ENCODE measurements around the gene IGFBP7. TPM values are rescaled to one million over a fixed set of nuclear protein-coding genes. Genes with fewer than 3 reads are reported as not detected.

IGFBP7 gene
- total RNA-seq, 1 donor from 2014 or later, result 6,655 TPM

- TF ChIP-seq, protein P1, sequence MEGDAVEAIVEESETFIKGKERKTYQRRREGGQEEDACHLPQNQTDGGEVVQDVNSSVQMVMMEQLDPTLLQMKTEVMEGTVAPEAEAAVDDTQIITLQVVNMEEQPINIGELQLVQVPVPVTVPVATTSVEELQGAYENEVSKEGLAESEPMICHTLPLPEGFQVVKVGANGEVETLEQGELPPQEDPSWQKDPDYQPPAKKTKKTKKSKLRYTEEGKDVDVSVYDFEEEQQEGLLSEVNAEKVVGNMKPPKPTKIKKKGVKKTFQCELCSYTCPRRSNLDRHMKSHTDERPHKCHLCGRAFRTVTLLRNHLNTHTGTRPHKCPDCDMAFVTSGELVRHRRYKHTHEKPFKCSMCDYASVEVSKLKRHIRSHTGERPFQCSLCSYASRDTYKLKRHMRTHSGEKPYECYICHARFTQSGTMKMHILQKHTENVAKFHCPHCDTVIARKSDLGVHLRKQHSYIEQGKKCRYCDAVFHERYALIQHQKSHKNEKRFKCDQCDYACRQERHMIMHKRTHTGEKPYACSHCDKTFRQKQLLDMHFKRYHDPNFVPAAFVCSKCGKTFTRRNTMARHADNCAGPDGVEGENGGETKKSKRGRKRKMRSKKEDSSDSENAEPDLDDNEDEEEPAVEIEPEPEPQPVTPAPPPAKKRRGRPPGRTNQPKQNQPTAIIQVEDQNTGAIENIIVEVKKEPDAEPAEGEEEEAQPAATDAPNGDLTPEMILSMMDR (IDR thresholded peaks at IDR 0.05), result no peak
- Histone ChIP-seq H3K36me3 (no peaks in the 10 kb centered on the region), H3K27me3 (no peaks in the 10 kb centered on the region), H3K4me3 (peak overlapping the region in 1 of 2 donors; percentile 5), H3K9me3 (no peaks in the 10 kb centered on the region), H3K4me1 (peaks cover 29 to 76% of the 10 kb centered on the region in 2 donors), H3K27ac (peak overlapping the region; percentile 90 to 93)
- intact Hi-C loops (cut with DNase I), result no loop called here
- no peak for DNase-seq (ENCODE audit: low spot score in 2 of 2)
Measured at GRCh38 chr4:57059890-57060716, 50.1 kb downstream of the IGFBP7 start.

DNA sequence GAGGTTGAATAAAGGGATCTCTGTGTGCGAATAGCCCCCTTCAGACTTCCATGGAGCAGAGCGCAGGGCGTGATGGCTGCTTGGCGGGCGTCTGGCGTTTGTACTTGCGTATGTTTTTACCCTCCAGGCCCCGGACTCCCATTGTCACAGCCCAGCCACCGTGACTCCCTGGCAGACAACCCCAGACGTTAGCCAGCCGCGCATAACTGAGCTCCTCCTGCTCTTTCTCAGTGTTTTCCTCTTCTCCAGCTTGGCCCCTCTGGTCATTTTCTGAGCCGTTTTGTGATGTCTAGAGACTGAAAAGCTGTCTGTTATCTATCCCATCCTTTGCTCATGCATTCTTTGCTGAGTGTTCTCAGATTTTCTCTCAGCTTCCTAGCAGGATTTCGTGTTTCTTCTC lies 54.3 kb downstream of the IGFBP7 start:
- DNase-seq (ENCODE audit: low spot score in 2 of 2), result no peak

DNA sequence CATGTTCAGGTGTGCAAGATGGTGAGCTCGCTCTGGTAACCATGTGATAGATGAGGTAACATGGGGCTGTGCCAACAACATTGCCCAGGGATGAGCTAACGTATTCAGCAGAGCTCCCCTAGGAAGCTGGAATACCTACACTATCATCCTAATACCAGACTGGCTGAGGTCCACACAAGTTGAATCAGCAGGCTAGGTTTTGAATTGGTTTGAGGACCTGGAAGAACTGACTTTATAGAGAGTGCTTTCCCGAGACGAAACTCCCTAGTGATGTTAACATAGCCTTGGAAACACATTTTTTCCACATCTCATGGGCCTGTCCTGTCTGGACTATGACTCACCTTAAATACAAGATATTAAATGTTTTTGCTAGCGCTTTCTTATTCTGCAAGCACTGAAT lies 56.7 kb downstream of the IGFBP7 start:
- intact Hi-C loops (cut with DNase I), result no loop called here
- Histone ChIP-seq H3K4me1 (peaks cover 31 to 67% of the 10 kb centered on the region in 2 donors), H3K9me3 (no peaks in the 10 kb centered on the region), H3K27me3 (no peaks in the 10 kb centered on the region), H3K36me3 (peaks cover 0 to 4% of the 10 kb centered on the region in 2 donors), H3K27ac (peak overlapping the region; percentile 85), H3K4me3 (no peak overlapping the region)
- peak in 1 of 2 donors; percentile 78 for DNase-seq (ENCODE audit: low spot score in 2 of 2)
- TF ChIP-seq, protein P1 (IDR thresholded peaks at IDR 0.05), result no peak

More for the DNA sequence above, 54.3 kb downstream of the IGFBP7 start:
- peak overlapping the region; percentile 85 for H3K27ac ChIP-seq
- intact Hi-C loops (cut with DNase I), result no loop called here
- H3K4me3 ChIP-seq, result peak overlapping the region in 1 of 2 donors; percentile 53
- peaks cover 0 to 4% of the 10 kb centered on the region in 2 donors for H3K36me3 ChIP-seq
- no peaks in the 10 kb centered on the region for H3K27me3 ChIP-seq
- H3K9me3 ChIP-seq, result no peaks in the 10 kb centered on the region
- TF ChIP-seq, protein P1 (IDR thresholded peaks at IDR 0.05), result no peak
- H3K4me1 ChIP-seq, result peaks cover 32 to 58% of the 10 kb centered on the region in 2 donors

GRCh38 chr4:57051524-57051923 lies 58.7 kb downstream of the IGFBP7 start:
- Histone ChIP-seq H3K9me3 (no peaks in the 10 kb centered on the region), H3K36me3 (peaks cover 0 to 4% of the 10 kb centered on the region in 2 donors), H3K27ac (peak overlapping the region; percentile 85), H3K4me3 (no peak overlapping the region), H3K4me1 (peaks cover 18 to 61% of the 10 kb centered on the region in 2 donors), H3K27me3 (no peaks in the 10 kb centered on the region)
- TF ChIP-seq, protein P1 (IDR thresholded peaks at IDR 0.05), result no peak
- no peak for DNase-seq (ENCODE audit: low spot score in 2 of 2)
- intact Hi-C loops (cut with DNase I), result no loop called here

- TF ChIP-seq, protein P1 (IDR thresholded peaks at IDR 0.05), result no peak
- Histone ChIP-seq H3K27me3 (no peaks in the 10 kb centered on the region), H3K4me1 (peaks cover 16 to 61% of the 10 kb centered on the region in 2 donors), H3K4me3 (no peak overlapping the region), H3K27ac (peak overlapping the region; percentile 85), H3K36me3 (peaks cover 0 to 4% of the 10 kb centered on the region in 2 donors), H3K9me3 (no peaks in the 10 kb centered on the region)
- no peak for DNase-seq (ENCODE audit: low spot score in 2 of 2)
- intact Hi-C loops (cut with DNase I), result no loop called here
Measured at GRCh38 chr4:57051095-57051494, 59.1 kb downstream of the IGFBP7 start.
